WERI-Rb-1 (cell line): ENCODE results near the gene GPS1.

Experiments used
- DNase-seq: peaks from one replicate; pipeline ENCODE4 v3.0.0-alpha.2; 2020
- H3K27ac ChIP-seq: fragments of 250-450 bp; sonication (Bioruptor Pico); 2 replicates; pipeline ENCODE4 v1.5.1; 2020; ENCODE audit warnings: mild to moderate bottlenecking, moderate library complexity
- H3K27me3 ChIP-seq: fragments of 250-450 bp; sonication (Bioruptor Pico); 2 replicates; pipeline ENCODE4 v1.5.1; 2021; ENCODE audit warnings: mild to moderate bottlenecking, low read depth, moderate library complexity; ENCODE audit not compliant: insufficient read depth, severe bottlenecking
- H3K36me3 ChIP-seq: fragments of 250-450 bp; sonication (Bioruptor Pico); 2 replicates; pipeline ENCODE4 v1.5.1; 2020; ENCODE audit warnings: mild to moderate bottlenecking, moderate library complexity
- H3K4me3 ChIP-seq: 2 replicates; pipeline ENCODE4 v1.5.1; 2011; ENCODE audit warnings: low read depth, mild to moderate bottlenecking, control low read depth, low read length
- H3K9me3 ChIP-seq: fragments of 250-450 bp; sonication (Bioruptor Pico); 2 replicates; pipeline ENCODE4 v1.5.1; 2021; ENCODE audit warnings: mild to moderate bottlenecking, moderate library complexity; ENCODE audit not compliant: severe bottlenecking
- TF ChIP-seq, protein P1 (sequence below): IDR thresholded peaks from 2 replicates; pipeline ENCODE4 v1.5.1; 2011; ENCODE audit warnings: low read depth, mild to moderate bottlenecking, control low read depth, inconsistent platforms, low read length

The GPS1 gene

DNA sequence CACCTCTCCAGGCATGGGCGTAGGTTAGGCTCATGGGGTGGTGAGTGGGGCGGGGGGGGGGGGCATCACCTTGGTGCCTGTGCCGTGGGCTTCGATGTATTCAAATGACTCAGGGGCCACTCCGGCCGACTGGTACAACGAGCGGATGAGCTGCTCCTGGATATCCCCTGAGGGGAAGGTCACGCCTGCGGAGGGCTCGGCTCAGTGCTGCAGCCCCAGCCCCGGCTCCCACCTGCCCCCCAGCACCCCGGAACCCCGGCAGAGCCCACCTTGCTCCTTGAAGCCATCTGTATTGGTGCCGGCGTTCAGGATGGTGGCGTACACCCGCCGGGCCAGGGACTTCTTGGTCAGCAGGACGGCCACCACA is 40.9 kb downstream of the GPS1 start:
- Histone ChIP-seq H3K36me3 (peaks cover 98% of the 10 kb centered on the region), H3K27ac (no peak overlapping the region)
- TF ChIP-seq, protein P1, sequence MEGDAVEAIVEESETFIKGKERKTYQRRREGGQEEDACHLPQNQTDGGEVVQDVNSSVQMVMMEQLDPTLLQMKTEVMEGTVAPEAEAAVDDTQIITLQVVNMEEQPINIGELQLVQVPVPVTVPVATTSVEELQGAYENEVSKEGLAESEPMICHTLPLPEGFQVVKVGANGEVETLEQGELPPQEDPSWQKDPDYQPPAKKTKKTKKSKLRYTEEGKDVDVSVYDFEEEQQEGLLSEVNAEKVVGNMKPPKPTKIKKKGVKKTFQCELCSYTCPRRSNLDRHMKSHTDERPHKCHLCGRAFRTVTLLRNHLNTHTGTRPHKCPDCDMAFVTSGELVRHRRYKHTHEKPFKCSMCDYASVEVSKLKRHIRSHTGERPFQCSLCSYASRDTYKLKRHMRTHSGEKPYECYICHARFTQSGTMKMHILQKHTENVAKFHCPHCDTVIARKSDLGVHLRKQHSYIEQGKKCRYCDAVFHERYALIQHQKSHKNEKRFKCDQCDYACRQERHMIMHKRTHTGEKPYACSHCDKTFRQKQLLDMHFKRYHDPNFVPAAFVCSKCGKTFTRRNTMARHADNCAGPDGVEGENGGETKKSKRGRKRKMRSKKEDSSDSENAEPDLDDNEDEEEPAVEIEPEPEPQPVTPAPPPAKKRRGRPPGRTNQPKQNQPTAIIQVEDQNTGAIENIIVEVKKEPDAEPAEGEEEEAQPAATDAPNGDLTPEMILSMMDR: no peak

DNA sequence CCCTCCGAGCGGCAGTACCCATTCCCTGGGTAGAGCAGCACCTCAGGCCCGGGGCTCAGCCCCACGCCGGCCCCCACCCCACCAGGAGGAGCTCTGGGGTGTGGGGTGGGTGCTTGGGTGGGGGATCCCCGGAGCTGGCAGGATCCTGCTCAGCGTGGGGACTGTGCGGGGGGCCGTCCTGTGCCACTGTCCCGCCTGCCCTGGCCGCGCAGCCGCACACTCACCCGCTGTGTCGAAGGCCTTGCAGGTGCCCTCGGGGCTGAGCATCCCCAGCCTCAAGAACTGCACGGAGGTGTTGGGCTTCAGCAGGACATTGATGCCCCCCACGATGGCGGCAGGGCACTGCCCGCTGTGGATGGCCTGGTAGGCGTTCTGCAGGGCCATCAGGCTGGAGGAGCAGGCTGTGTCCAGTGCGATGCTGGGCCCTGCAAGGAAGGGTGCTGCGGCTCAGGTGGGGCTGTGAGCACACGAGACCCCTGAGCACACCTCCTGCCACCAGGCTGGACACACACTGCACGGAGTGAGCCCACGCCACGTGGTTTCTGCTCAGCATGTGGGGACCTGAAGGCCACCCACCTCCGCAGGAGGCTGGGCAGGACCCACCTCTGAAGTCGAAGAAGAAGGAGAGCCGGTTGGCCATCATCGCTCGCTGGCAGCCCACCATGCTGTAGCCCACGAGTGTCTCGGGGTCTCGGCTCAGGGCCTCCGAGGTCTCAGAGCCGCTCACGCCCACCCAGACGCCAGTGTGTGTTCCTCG is 41.5 kb downstream of the GPS1 start:
- H3K27ac ChIP-seq: no peak overlapping the region
- H3K27me3 ChIP-seq: no peaks in the 10 kb centered on the region
- no peak overlapping the region for H3K4me3 ChIP-seq
- H3K9me3 ChIP-seq: peaks cover 4% of the 10 kb centered on the region
- DNase-seq: peak; percentile 7
- H3K36me3 ChIP-seq: peaks cover 96% of the 10 kb centered on the region
- TF ChIP-seq, protein P1: no peak

More for the DNA sequence above, 40.9 kb downstream of the GPS1 start:
- H3K27me3 ChIP-seq: no peaks in the 10 kb centered on the region
- H3K9me3 ChIP-seq: peaks cover 4% of the 10 kb centered on the region
- DNase-seq: no peak
- H3K4me3 ChIP-seq: no peak overlapping the region

DNA sequence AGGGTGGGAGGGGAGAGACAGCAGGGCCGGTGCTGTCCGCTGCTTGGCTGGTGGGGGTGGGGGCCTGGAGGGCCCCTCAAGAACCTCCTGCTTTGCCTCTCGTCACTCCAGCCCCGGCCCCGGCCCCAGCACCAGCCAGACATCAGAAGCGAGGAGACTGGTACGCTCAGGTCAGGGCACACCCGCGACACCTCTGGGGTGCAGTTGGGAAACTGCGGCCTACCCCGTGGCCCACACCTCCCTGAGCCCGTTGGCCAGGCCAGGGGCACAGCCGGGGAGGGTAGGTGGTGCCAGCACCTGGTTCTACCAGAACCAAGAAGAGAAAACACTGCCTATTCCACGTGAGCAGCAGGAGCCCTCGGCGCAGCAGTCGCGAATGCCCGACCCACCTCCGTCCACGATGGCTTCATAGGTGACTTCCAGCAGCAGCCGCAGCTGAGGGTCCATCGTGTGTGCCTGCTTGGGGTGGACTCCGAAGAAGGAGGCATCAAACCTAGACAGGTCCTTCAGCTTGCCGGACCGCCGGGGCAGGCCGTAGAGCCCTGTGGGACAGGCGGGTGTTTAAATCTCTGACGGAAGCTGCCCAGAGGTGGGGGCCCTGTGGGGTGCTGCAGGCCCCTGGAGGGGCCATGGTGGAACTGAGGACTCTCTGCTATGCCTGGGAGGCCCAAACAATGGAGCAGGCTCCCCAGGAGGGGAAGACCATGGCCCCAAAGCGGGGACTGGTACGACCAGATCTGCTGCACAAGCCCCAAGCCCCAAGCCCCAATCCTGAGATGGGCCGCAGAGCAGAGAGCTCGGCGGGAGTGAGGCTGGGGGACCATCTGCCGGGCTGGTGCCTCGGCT is 43.5 kb downstream of the GPS1 start:
- TF ChIP-seq, protein P1: no peak
- Histone ChIP-seq H3K4me3 (no peak overlapping the region), H3K27ac (peak overlapping the region; percentile 11; the same call in 1 of the 2 replicates), H3K27me3 (no peaks in the 10 kb centered on the region), H3K36me3 (peaks cover 79% of the 10 kb centered on the region), H3K9me3 (peaks cover 2% of the 10 kb centered on the region)
- peak; percentile 31 for DNase-seq

DNA sequence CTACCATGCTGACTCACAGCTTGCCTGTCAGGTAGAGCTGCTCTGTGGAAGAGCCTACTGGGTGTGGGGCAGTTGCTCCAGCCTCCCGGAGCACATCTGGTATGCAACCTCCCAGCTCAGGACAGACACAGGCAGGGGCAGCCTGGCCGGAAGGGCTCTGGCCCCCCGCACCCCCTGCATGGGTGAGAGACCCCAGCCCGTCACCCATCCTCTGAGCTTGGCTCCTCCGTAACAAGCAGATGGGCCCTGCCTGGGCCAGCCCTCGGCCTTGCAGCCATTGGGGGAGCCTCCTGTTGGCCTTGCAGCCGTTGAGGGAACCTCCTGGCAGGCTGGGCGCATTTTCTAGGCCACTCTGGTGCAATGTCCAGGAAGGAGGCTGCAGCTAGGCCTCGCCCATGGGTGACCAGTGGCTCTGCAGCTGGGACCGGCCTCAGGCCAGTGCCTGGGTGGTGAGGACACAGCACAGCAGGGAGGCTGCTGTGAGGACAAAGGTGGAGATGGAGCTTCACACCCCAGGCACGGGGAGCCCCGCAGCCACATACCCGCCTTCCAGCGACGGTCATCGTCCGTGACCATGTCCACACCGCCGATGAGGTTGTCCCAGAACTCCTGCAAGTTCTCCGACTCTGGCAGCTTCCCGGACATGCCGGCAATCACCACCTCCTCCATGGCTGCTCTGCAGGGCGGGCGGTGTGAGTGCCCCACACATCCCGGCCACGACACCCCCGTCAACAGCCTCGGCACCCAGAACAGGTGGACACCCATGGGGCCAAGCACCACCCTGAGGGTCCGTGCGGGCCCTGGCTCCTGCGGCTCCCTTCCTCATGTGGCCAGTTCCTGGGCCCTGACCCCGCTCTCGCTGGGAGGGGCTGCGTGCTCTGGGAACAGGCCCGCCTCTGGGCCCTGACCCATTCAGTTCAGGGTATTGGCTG is 44.3 kb downstream of the GPS1 start:
- Histone ChIP-seq H3K36me3 (peaks cover 70% of the 10 kb centered on the region), H3K27ac (peak overlapping the region; percentile 97), H3K4me3 (peak overlapping the region; percentile 73), H3K9me3 (peaks cover 2% of the 10 kb centered on the region), H3K27me3 (no peaks in the 10 kb centered on the region)
- no peak for DNase-seq
- TF ChIP-seq, protein P1: no peak

DNA sequence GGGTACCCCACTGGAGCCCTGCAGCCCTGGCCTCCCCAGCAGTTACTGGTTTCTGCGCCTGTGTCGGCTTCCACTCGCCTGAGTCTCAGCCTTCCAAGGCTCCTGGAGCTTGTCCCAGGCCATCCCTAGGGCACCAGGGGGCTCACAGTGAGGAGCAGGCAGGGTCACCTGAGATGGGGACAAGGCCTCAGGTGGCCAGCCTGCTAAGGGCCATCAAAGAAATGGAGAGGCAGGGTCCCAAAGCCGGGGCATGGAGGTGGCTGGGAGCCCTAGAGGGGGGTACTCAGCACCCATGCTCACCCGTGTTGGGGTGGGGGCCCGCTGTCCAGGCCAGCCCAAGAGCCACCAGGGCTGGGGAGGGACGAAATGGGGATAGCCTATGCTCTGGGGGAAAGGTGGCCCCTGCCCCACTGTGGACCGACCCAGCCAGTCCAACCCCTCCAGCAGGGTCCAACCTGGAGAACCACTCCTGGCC is 45.0 kb downstream of the GPS1 start:
- Histone ChIP-seq H3K27me3 (no peaks in the 10 kb centered on the region), H3K27ac (peak overlapping the region; percentile 97), H3K9me3 (peaks cover 2% of the 10 kb centered on the region), H3K36me3 (peaks cover 63% of the 10 kb centered on the region), H3K4me3 (peak overlapping the region; percentile 73)
- DNase-seq: peak; percentile 28
- TF ChIP-seq, protein P1: no peak
